GM12878 (cell line): ENCODE results near the gene ISG20. TPM values are rescaled to one million over a fixed set of nuclear protein-coding genes. Genes with fewer than 3 reads are reported as not detected.

Experiments
- ATAC-seq: fragments of 200-7000 bp; cut with Tn5 transposase; 3 replicates; pipeline ENCODE4 v1.9.1; 2020; ENCODE audit warnings: mild to moderate bottlenecking, moderate library complexity
- BruUV-seq: library from RNA; stranded (reverse); fragments of 400-500 nt; replicated peaks from 2 replicates; lab custom pipeline; 2021; lab: Mats Ljungman, UMichigan
- CTCF ChIA-PET: fragments of 300-600 bp; sonication (Branson Sonifier 250); formaldehyde crosslinking; extraction: SDS; loops from one replicate; lab custom pipeline; 2021; ENCODE audit warnings: inconsistent platforms; lab: Yijun Ruan, JAX
- POLR2A ChIA-PET: fragments of 350-600 bp; formaldehyde crosslinking; extraction: SDS; loops from one replicate; lab custom pipeline; 2021; ENCODE audit warnings: inconsistent platforms; lab: Charles Lee
- RAD21 ChIA-PET: fragments of 300-600 bp; sonication (Branson Sonifier 250); formaldehyde crosslinking; loops from one replicate; lab custom pipeline; 2023; ENCODE audit warnings: antibody characterized with exemption; ENCODE audit not compliant: unreplicated experiment; lab: Charles Lee
- SMC1A ChIA-PET: fragments of 300-600 bp; sonication (Branson Sonifier 250); formaldehyde crosslinking; loops from one replicate; lab custom pipeline; 2023; ENCODE audit not compliant: unreplicated experiment, uncharacterized antibody; lab: Charles Lee
- DNase-seq: peaks from one replicate; pipeline ENCODE4 v3.0.0-alpha.2; 2011; ENCODE audit warnings: low read depth, low spot score
- FAIRE-seq: peaks from 3 replicates; lab custom pipeline; 2011; peaks lifted over from hg19 to GRCh38; lab: Jason Lieb, UNC
- H2AFZ ChIP-seq: 2 replicates; pipeline ENCODE4 v1.6.0; 2011; ENCODE audit warnings: low read depth, low read length, control low read depth; ENCODE audit not compliant: control insufficient read depth
- H3K27ac ChIP-seq: 2 replicates; pipeline ENCODE4 v1.5.1; 2011; ENCODE audit warnings: control low read depth; ENCODE audit not compliant: control insufficient read depth, insufficient read depth
- H3K27me3 ChIP-seq, 2 experiments: replicated peaks in 1 of 2; 2 replicates each; pipeline versions ENCODE4 v1.6.0 to v1.6.1; 2011; ENCODE audit warnings: low read length in 1 of 2; ENCODE audit not compliant: control insufficient read depth in 2 of 2, insufficient read depth in 2 of 2
- H3K36me3 ChIP-seq, 2 experiments: 2 replicates each; pipeline ENCODE4 v1.5.1; 2011; ENCODE audit warnings: low read length in 1 of 2; ENCODE audit not compliant: control insufficient read depth in 2 of 2, insufficient read depth in 2 of 2
- H3K4me1 ChIP-seq: 2 replicates; pipeline ENCODE4 v1.6.1; 2011; ENCODE audit warnings: mild to moderate bottlenecking, low read length, moderate library complexity, mixed read lengths; ENCODE audit not compliant: control insufficient read depth, insufficient read depth
- H3K4me2 ChIP-seq: 2 replicates; pipeline ENCODE4 v1.6.0; 2011; ENCODE audit warnings: control low read depth; ENCODE audit not compliant: control insufficient read depth, insufficient read depth
- H3K4me3 ChIP-seq: fragments of 200-600 bp; sonication (generic); 2 replicates; pipeline ENCODE4 v1.5.1; 2016
- H3K79me2 ChIP-seq: 2 replicates; pipeline ENCODE4 v1.6.0; 2011; ENCODE audit warnings: low read length; ENCODE audit not compliant: control insufficient read depth, insufficient read depth
- H3K9ac ChIP-seq: 2 replicates; pipeline ENCODE4 v1.8.0; 2011; ENCODE audit warnings: low read length, control low read depth, mixed read lengths; ENCODE audit not compliant: control insufficient read depth, insufficient read depth
- H3K9me3 ChIP-seq: replicated peaks from 3 replicates; pipeline ENCODE4 v1.5.1; 2011; ENCODE audit warnings: mild to moderate bottlenecking, low read length; ENCODE audit not compliant: control insufficient read depth, insufficient read depth
- H4K20me1 ChIP-seq: 2 replicates; pipeline ENCODE4 v1.6.0; 2011; ENCODE audit not compliant: control insufficient read depth, insufficient read depth
- HCFC1 ChIP-seq: fragments of 150-350 bp; IDR thresholded peaks from 2 replicates; pipeline ENCODE4 v1.6.1; 2014; ENCODE audit warnings: low read length
- HDGF ChIP-seq: fragments of 450-650 bp; IDR thresholded peaks from 2 replicates; pipeline ENCODE4 v1.6.1; 2016; ENCODE audit warnings: antibody characterized with exemption
- IRF4 ChIP-seq: IDR thresholded peaks from 2 replicates; pipeline ENCODE4 v1.6.1; 2011; ENCODE audit warnings: low read depth, low read length
- LARP7 ChIP-seq: fragments of 450-650 bp; IDR thresholded peaks from 2 replicates; pipeline ENCODE4 v1.6.1; 2017; ENCODE audit warnings: mild to moderate bottlenecking
- NRF1 ChIP-seq: conservative IDR thresholded peaks from 2 replicates; pipeline ENCODE4 v1.6.1; 2011; ENCODE audit warnings: mild to moderate bottlenecking, low read depth, low read length, improper control_type of control experiment
- PAX5 ChIP-seq: IDR thresholded peaks from 2 replicates; pipeline ENCODE4 v1.6.1; 2011; ENCODE audit warnings: low read depth, low read length, borderline replicate concordance
- SMAD5 ChIP-seq: IDR thresholded peaks from 2 replicates; pipeline ENCODE4 v1.6.1; 2016; ENCODE audit warnings: antibody characterized with exemption, low read depth
- SPI1 ChIP-seq: IDR thresholded peaks from 2 replicates; pipeline ENCODE4 v1.6.1; 2011; ENCODE audit warnings: low read depth, mild to moderate bottlenecking, low read length, moderate library complexity, borderline replicate concordance; ENCODE audit not compliant: insufficient read depth
- TCF12 ChIP-seq: IDR thresholded peaks from 2 replicates; pipeline ENCODE4 v1.6.1; 2011; ENCODE audit warnings: low read depth, mild to moderate bottlenecking, low read length
- TCF3 ChIP-seq: IDR thresholded peaks from 2 replicates; pipeline ENCODE4 v1.6.1; 2012; ENCODE audit warnings: low read depth, mild to moderate bottlenecking, low read length, borderline replicate concordance; ENCODE audit not compliant: insufficient read depth
- WRNIP1 ChIP-seq: IDR thresholded peaks from 2 replicates; pipeline ENCODE4 v1.6.1; 2011; ENCODE audit warnings: low read depth, low read length, improper control_type of control experiment, borderline replicate concordance
- WGBS: methylation state at CpG from one replicate; pipeline ENCODE4 v1.1.6; 2016; ENCODE audit warnings: low lambda C conversion rate; ENCODE audit not compliant: insufficient replicate concordance, insufficient coverage; ENCODE audit errors: missing lambda C conversion rate; 5-methylcytosine and 5-hydroxymethylcytosine counted together
- in situ Hi-C: fragments of 300-500 bp; cut with MboI; formaldehyde crosslinking; loops from 9 replicates; pipeline ENCODE4 v1.14.3; 2018; ENCODE audit warnings: mixed read lengths
- intact Hi-C: fragments of 100-400 bp; cut with micrococcal nuclease; formaldehyde crosslinking; loops from one replicate; pipeline ENCODE4 v1.14.2; 2022; ENCODE audit not compliant: unreplicated experiment
- polyA plus RNA-seq, 11 experiments: library from polyadenylated mRNA; depleted of rRNA in 4 of 11; unstranded in 6 of 11; stranded (reverse) in 5 of 11; fragments of >200 nt; fragmentation: Nextera tagmentation in 4 of 11; fragmentation: Illumina TruSeq in 1 of 11; extraction: Ambion mirVana in 4 of 11; extraction: Trizol in 1 of 11; gene quantifications; 1 replicate in 1 of 11; 2 replicates in 10 of 11; pipeline versions ENCODE4 v1.2.1 to v1.2.3, GENCODE V29; 2011 to 2016; ENCODE audit warnings: inconsistent platforms in 2 of 11, missing spikeins in 2 of 11, low read depth in 1 of 11
- total RNA-seq, 4 experiments: library from RNA; depleted of rRNA in 3 of 4; stranded (reverse); fragments of >200 nt in 3 of 4; fragmentation: Illumina TruSeq in 1 of 4; extraction: Trizol in 1 of 4; gene quantifications; 2 replicates each; pipeline versions ENCODE4 v1.2.1 to v1.2.3, GENCODE V29; 2013 to 2021
- TF ChIP-seq, protein P1 (sequence below): fragments of 450-650 bp; conservative IDR thresholded peaks from 2 replicates; pipeline ENCODE4 v1.6.1; 2017; ENCODE audit warnings: mild to moderate bottlenecking, moderate library complexity

The ISG20 gene
- total and polyA plus RNA-seq, 10 of the 15 experiments (the other 5 are each of a cell fraction or from before 2014, with no cell fraction given) = 23.4 to 210 (median 85.9) TPM

DNA sequence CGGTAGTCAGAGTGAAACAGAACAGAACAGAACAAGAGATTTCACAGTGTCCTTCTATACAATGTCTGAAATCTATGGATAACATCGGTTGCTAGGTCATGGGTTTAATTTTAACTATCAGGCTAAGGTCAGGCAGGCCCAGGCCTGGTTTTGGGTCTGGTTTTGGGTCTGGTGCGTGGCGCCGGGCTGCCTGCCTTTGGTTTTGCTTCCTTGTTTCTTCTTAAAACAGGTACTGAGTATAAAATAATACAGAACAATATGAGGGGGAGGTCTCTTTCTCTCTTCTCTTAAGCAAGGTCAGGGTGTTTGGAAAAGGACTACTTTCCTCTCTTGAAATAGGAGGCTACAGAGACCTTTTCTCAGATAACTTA is 16.2 kb upstream of the ISG20 start:
- in situ Hi-C loops = loop anchor here (5.0 kb wide), 1 partner anchor 145 kb away; no protein-coding TSS in a partner anchor
- BruUV-seq = no TSS peak
- Histone ChIP-seq H2AFZ (no peak overlapping the region; the same call in 1 of the 2 replicates), H3K27me3 (no peaks in the 10 kb centered on the region), H3K9ac (peak overlapping the region; percentile 99), H4K20me1 (peaks cover 17% of the 10 kb centered on the region; the same call in 1 of the 2 replicates), H3K79me2 (peaks cover 65% of the 10 kb centered on the region)
- 0% methylated on average over 5 of the region's 5 CpGs for WGBS
- RAD21 ChIA-PET = interaction anchor here (1.0 to 2.0 kb wide), 5 partner anchors 35 to 152 kb away, joined by 3 to 9 read pairs (median 5); no protein-coding TSS in a partner anchor
- SMC1A ChIA-PET = interaction anchor here (1.1 to 1.6 kb wide), 3 partner anchors 13 to 34 kb away, joined by 7 to 13 read pairs (median 9); partner anchors contain the start of gene ISG20
- DNase-seq = no peak
- TF ChIP-seq TCF3 (no peak), LARP7 (no peak), HCFC1 (no peak), HDGF (no peak), NRF1 (no peak), SPI1 (no peak), TCF12 (no peak), SMAD5 (no peak), IRF4 (no peak), WRNIP1 (no peak), PAX5 (no peak)
- TF ChIP-seq, protein P1, sequence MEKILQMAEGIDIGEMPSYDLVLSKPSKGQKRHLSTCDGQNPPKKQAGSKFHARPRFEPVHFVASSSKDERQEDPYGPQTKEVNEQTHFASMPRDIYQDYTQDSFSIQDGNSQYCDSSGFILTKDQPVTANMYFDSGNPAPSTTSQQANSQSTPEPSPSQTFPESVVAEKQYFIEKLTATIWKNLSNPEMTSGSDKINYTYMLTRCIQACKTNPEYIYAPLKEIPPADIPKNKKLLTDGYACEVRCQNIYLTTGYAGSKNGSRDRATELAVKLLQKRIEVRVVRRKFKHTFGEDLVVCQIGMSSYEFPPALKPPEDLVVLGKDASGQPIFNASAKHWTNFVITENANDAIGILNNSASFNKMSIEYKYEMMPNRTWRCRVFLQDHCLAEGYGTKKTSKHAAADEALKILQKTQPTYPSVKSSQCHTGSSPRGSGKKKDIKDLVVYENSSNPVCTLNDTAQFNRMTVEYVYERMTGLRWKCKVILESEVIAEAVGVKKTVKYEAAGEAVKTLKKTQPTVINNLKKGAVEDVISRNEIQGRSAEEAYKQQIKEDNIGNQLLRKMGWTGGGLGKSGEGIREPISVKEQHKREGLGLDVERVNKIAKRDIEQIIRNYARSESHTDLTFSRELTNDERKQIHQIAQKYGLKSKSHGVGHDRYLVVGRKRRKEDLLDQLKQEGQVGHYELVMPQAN = no peak
- TF ChIP-seq, all 136 proteins: peak for 0
- FAIRE-seq (no peak), ATAC-seq (peak; percentile 4)
- ChIA-PET POLR2A (interaction anchor here (0.8 to 1.6 kb wide), 5 partner anchors 9 to 60 kb away, joined by 3 to 8 read pairs (median 3); partner anchors contain the start of gene ISG20), CTCF (interaction anchor here (0.7 to 2.0 kb wide), 6 partner anchors 9 to 212 kb away, joined by 3 to 8 read pairs (median 4); partner anchors contain the start of genes MRPL46 and MRPS11)
- peaks cover 44% of the 10 kb centered on the region for H3K4me1 ChIP-seq
- H3K36me3 ChIP-seq = peaks cover 8 to 15% of the 10 kb centered on the region in 2 experiments
- intact Hi-C loops = loop anchor here (1.0 to 5.0 kb wide), 2 partner anchors 75 to 146 kb away; partner anchors contain the start of gene DET1
- peak overlapping the region; percentile 97 for H3K27ac ChIP-seq
- H3K4me3 ChIP-seq = peak overlapping the region; percentile 83
- no peaks in the 10 kb centered on the region for H3K9me3 ChIP-seq
- peak overlapping the region; percentile 98 for H3K4me2 ChIP-seq
